BE2C (cell line): Measurements from ENCODE around the gene ATP5F1D.

ENCODE experiments used
- DNase-seq: peaks from one replicate; pipeline ENCODE4 v3.0.0-alpha.2; 2020
- H3K27me3 ChIP-seq: fragments of 250-450 bp; sonication (Bioruptor Pico); 2 replicates; pipeline ENCODE4 v1.5.1; 2020; ENCODE audit warnings: mild to moderate bottlenecking
- H3K36me3 ChIP-seq: fragments of 250-450 bp; sonication (Bioruptor Pico); 2 replicates; pipeline ENCODE4 v1.5.1; 2020; ENCODE audit warnings: mild to moderate bottlenecking
- H3K4me1 ChIP-seq: fragments of 250-450 bp; sonication (Bioruptor Pico); 2 replicates; pipeline ENCODE4 v1.5.1; 2020
- H3K4me3 ChIP-seq: 2 replicates; pipeline ENCODE4 v1.5.1; 2011; ENCODE audit warnings: low read depth, low read length
- H3K9me3 ChIP-seq: fragments of 250-450 bp; sonication (Bioruptor Pico); 2 replicates; pipeline ENCODE4 v1.5.1; 2020
- CTCF ChIP-seq: IDR thresholded peaks from 2 replicates; pipeline ENCODE4 v1.5.1; 2012; ENCODE audit warnings: mild to moderate bottlenecking, low read depth, low read length

ATP5F1D gene

GRCh38 chr19:1265615-1266128, 24.1 kb downstream of the ATP5F1D start:
- DNase-seq = peak; percentile 68
- Histone ChIP-seq H3K27me3 (peaks cover 3% of the 10 kb centered on the region; the same call in 1 of the 2 replicates), H3K9me3 (no peaks in the 10 kb centered on the region), H3K36me3 (peaks cover 4% of the 10 kb centered on the region), H3K4me1 (peaks cover 50% of the 10 kb centered on the region), H3K4me3 (peak overlapping the region; percentile 59)
- TF ChIP-seq CTCF = no peak

- H3K4me3 ChIP-seq = peak overlapping the region; percentile 59
- H3K9me3 ChIP-seq = no peaks in the 10 kb centered on the region
- peaks cover 52% of the 10 kb centered on the region for H3K4me1 ChIP-seq
- no peak for TF ChIP-seq CTCF
- H3K27me3 ChIP-seq = peaks cover 3% of the 10 kb centered on the region; the same call in 1 of the 2 replicates
- H3K36me3 ChIP-seq = peaks cover 10% of the 10 kb centered on the region
- DNase-seq = peak; percentile 92
Measured at GRCh38 chr19:1266129-1266915, 24.8 kb downstream of the ATP5F1D start.

GRCh38 chr19:1266916-1267476, 25.4 kb downstream of the ATP5F1D start:
- peak; percentile 74 for DNase-seq
- peak overlapping the region; percentile 59 for H3K4me3 ChIP-seq
- H3K9me3 ChIP-seq = no peaks in the 10 kb centered on the region
- peak; percentile 66 for TF ChIP-seq CTCF
- H3K27me3 ChIP-seq = peaks cover 3% of the 10 kb centered on the region; the same call in 1 of the 2 replicates
- peaks cover 17% of the 10 kb centered on the region for H3K36me3 ChIP-seq
- H3K4me1 ChIP-seq = peaks cover 45% of the 10 kb centered on the region

GRCh38 chr19:1267477-1268225, 26.1 kb downstream of the ATP5F1D start:
- no peak for TF ChIP-seq CTCF
- no peak for DNase-seq
- Histone ChIP-seq H3K9me3 (no peaks in the 10 kb centered on the region), H3K4me1 (peaks cover 38% of the 10 kb centered on the region), H3K36me3 (peaks cover 21% of the 10 kb centered on the region), H3K27me3 (peaks cover 3% of the 10 kb centered on the region; the same call in 1 of the 2 replicates), H3K4me3 (peak overlapping the region; percentile 23; the same call in 1 of the 2 replicates)

GRCh38 chr19:1268226-1269064, 26.9 kb downstream of the ATP5F1D start:
- Histone ChIP-seq H3K4me1 (peaks cover 31% of the 10 kb centered on the region), H3K4me3 (no peak overlapping the region), H3K36me3 (peaks cover 28% of the 10 kb centered on the region), H3K9me3 (no peaks in the 10 kb centered on the region), H3K27me3 (peaks cover 3% of the 10 kb centered on the region; the same call in 1 of the 2 replicates)
- DNase-seq = no peak
- TF ChIP-seq CTCF = no peak
